ENCODE measurements around the gene GTPBP2.

GTPBP2 gene

DNA sequence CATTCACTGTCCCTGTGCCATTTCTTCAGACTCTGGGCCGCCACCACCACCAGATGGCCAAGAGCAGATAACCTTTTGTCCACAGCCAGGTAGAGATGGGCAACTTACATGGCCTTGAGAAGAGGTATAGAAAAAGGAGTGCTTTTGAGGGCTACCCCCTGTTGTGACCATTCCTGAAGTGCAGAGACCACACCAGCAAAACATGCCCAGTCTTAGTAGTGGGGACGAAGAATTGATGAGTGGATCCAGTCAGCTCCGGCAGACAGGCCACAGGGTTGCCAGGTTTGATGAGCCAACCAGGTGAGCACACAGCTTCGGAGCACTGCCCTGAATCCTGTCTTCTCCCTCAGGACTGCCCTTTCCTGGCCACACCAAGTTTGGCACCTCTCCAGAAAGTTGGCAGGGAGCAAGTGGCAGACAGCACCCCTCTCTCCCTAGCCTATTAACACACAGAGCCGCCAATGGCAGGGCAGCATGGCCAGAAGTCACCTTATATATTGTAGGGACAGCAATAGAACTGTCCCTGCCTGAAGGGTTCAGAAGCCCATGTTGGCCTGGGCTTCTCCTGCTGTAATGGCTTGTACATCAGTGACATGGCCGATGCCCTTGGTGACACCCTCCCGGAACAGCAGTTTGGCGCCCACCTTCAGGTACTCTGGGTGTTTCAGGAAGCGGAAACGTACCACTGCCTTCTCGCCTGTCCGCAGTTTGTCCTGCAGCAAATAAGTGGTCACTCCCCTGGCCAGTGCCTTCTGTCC is 7.8 kb downstream of the GTPBP2 start:
- no peaks in the 10 kb centered on the region for H3K9me2 ChIP-seq (ENCODE audit: low read depth, low read length)
- no peaks in the 10 kb centered on the region for H3K4me1 ChIP-seq (ENCODE audit: insufficient read depth, low read length, severe bottlenecking)
- H3K27ac ChIP-seq (ENCODE audit: low read depth, low read length, poor library complexity, severe bottlenecking): no peak overlapping the region
- no peaks in the 10 kb centered on the region for H3K79me2 ChIP-seq (ENCODE audit: insufficient read depth, low read length)
- no peak overlapping the region for H3K4me2 ChIP-seq (ENCODE audit: low read length)
- no peak overlapping the region for H2AFZ ChIP-seq (ENCODE audit: low read length)
- H3K36me3 ChIP-seq (ENCODE audit: insufficient read depth, low read length): peaks cover 93% of the 10 kb centered on the region
- H3K4me3 ChIP-seq (ENCODE audit: low read depth, low read length, poor library complexity, severe bottlenecking): no peak overlapping the region
- H3K9ac ChIP-seq (ENCODE audit: low read length): no peak overlapping the region
- no peaks in the 10 kb centered on the region for H3K27me3 ChIP-seq (ENCODE audit: insufficient read depth, low read length)
- no peaks in the 10 kb centered on the region for H3F3A ChIP-seq (ENCODE audit: insufficient read depth, low read length)
- TF ChIP-seq, protein P1, sequence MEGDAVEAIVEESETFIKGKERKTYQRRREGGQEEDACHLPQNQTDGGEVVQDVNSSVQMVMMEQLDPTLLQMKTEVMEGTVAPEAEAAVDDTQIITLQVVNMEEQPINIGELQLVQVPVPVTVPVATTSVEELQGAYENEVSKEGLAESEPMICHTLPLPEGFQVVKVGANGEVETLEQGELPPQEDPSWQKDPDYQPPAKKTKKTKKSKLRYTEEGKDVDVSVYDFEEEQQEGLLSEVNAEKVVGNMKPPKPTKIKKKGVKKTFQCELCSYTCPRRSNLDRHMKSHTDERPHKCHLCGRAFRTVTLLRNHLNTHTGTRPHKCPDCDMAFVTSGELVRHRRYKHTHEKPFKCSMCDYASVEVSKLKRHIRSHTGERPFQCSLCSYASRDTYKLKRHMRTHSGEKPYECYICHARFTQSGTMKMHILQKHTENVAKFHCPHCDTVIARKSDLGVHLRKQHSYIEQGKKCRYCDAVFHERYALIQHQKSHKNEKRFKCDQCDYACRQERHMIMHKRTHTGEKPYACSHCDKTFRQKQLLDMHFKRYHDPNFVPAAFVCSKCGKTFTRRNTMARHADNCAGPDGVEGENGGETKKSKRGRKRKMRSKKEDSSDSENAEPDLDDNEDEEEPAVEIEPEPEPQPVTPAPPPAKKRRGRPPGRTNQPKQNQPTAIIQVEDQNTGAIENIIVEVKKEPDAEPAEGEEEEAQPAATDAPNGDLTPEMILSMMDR (IDR thresholded peaks at IDR 0.05; ENCODE audit: low read length): no peak
- TF ChIP-seq EZH2 (IDR thresholded peaks at IDR 0.05; ENCODE audit: borderline replicate concordance, low read length): no peak
- H4K20me1 ChIP-seq (ENCODE audit: insufficient read depth, low read length): no peaks in the 10 kb centered on the region
- H3K9me3 ChIP-seq (ENCODE audit: low read length): no peaks in the 10 kb centered on the region

DNA sequence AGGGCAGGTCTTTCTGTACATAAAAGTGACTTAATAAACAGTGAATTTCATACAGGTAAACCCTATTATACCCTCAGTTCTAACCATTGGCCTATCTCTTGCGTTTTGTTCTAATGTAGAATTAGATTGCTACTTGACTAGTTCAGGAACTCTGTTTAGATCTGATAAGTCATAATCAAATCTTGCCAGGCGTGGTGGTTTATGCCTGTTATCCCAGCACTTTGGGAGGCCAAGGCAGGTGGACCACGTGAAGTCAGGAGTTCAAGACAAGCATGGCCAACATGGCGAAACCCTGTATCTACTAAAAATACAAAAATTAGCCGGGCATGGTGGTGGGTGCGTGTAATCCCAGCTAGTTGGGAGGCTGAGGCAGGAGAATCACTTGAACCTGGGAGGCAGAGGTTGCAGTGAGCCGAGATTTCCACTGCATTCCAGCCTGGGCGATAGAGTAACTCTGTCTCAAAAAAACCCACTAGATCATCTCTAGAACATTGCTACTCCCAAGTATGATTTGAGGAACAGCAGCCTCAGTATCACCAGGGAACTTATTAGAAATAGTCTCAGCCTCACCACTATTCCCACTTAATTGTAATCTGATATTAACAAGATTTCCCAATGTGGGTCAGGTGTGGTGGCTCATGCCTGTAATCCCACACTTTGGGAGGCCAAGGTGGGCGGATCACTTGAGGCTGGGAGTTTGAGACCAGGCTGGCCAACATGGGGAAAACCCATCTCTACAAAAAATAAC is 12.2 kb downstream of the GTPBP2 start:
- Histone ChIP-seq H3K4me1 (ENCODE audit: insufficient read depth, low read length, severe bottlenecking) (no peaks in the 10 kb centered on the region), H3K9me3 (ENCODE audit: low read length) (no peaks in the 10 kb centered on the region), H3K27ac (ENCODE audit: low read depth, low read length, poor library complexity, severe bottlenecking) (no peak overlapping the region), H4K20me1 (ENCODE audit: insufficient read depth, low read length) (no peaks in the 10 kb centered on the region), H3K79me2 (ENCODE audit: insufficient read depth, low read length) (no peaks in the 10 kb centered on the region), H3K9me2 (ENCODE audit: low read depth, low read length) (no peaks in the 10 kb centered on the region), H3K27me3 (ENCODE audit: insufficient read depth, low read length) (no peaks in the 10 kb centered on the region), H3K4me3 (ENCODE audit: low read depth, low read length, poor library complexity, severe bottlenecking) (no peak overlapping the region), H3K9ac (ENCODE audit: low read length) (no peak overlapping the region), H3K4me2 (ENCODE audit: low read length) (no peak overlapping the region), H3F3A (ENCODE audit: insufficient read depth, low read length) (no peaks in the 10 kb centered on the region), H3K36me3 (ENCODE audit: insufficient read depth, low read length) (peaks cover 79% of the 10 kb centered on the region), H2AFZ (ENCODE audit: low read length) (no peak overlapping the region)
- TF ChIP-seq, protein P1 (IDR thresholded peaks at IDR 0.05; ENCODE audit: low read length): no peak
- TF ChIP-seq EZH2 (IDR thresholded peaks at IDR 0.05; ENCODE audit: borderline replicate concordance, low read length): no peak

DNA sequence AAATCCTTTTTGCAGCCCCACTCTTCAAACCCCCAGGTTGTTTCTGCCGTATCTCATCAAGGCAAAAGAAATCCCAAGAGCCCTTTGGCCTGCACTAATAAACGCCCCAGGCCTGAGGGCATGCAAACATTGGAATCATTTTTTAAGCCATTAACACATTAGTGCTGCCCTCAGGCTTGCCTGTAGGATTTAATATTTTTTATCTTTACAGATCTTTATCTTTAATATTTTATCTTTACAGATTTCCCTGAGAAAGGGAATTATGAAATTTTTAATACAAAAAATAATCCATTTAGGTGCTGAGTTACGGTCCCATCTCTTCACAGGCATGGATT is 14.7 kb downstream of the GTPBP2 start:
- H3K4me2 ChIP-seq (ENCODE audit: low read length): no peak overlapping the region
- H3K9me3 ChIP-seq (ENCODE audit: low read length): no peaks in the 10 kb centered on the region
- H3K36me3 ChIP-seq (ENCODE audit: insufficient read depth, low read length): peaks cover 79% of the 10 kb centered on the region
- H3K4me1 ChIP-seq (ENCODE audit: insufficient read depth, low read length, severe bottlenecking): no peaks in the 10 kb centered on the region
- H3F3A ChIP-seq (ENCODE audit: insufficient read depth, low read length): no peaks in the 10 kb centered on the region
- H3K9ac ChIP-seq (ENCODE audit: low read length): no peak overlapping the region
- TF ChIP-seq, protein P1 (IDR thresholded peaks at IDR 0.05; ENCODE audit: low read length): no peak
- no peak for TF ChIP-seq EZH2 (IDR thresholded peaks at IDR 0.05; ENCODE audit: borderline replicate concordance, low read length)
- H3K9me2 ChIP-seq (ENCODE audit: low read depth, low read length): no peaks in the 10 kb centered on the region
- no peak overlapping the region for H3K27ac ChIP-seq (ENCODE audit: low read depth, low read length, poor library complexity, severe bottlenecking)
- no peak overlapping the region for H2AFZ ChIP-seq (ENCODE audit: low read length)
- no peaks in the 10 kb centered on the region for H3K79me2 ChIP-seq (ENCODE audit: insufficient read depth, low read length)
- H3K27me3 ChIP-seq (ENCODE audit: insufficient read depth, low read length): no peaks in the 10 kb centered on the region
- H4K20me1 ChIP-seq (ENCODE audit: insufficient read depth, low read length): no peaks in the 10 kb centered on the region
- no peak overlapping the region for H3K4me3 ChIP-seq (ENCODE audit: low read depth, low read length, poor library complexity, severe bottlenecking)

All from OCI-LY1 (cell line).